Choroid plexus epithelial cell (primary cell): ENCODE measurements around the gene HRH3.

Source experiments
- DNase-seq: peaks from one replicate; pipeline ENCODE4 v3.0.0-alpha.2; 2010; ENCODE audit warnings: low read depth
- H3K4me3 ChIP-seq: 2 replicates; pipeline ENCODE4 v1.5.1; 2011; ENCODE audit warnings: low read depth, mild to moderate bottlenecking, control low read depth, low read length, moderate library complexity
- CTCF ChIP-seq: conservative IDR thresholded peaks from 2 replicates; pipeline ENCODE4 v1.5.1; 2011; ENCODE audit warnings: low read depth, mild to moderate bottlenecking, control low read depth, inconsistent platforms, low read length, moderate library complexity

Gene HRH3

GRCh38 chr20:62238569-62239277, 18.6 kb upstream of the HRH3 start:
- DNase-seq = peak; percentile 15
- peak overlapping the region; percentile 77 for H3K4me3 ChIP-seq
- TF ChIP-seq CTCF = no peak

- H3K4me3 ChIP-seq = peak within 1 kb of the TSS; percentile 77
- peak; percentile 98 for DNase-seq
- TF ChIP-seq CTCF = no peak
These were observed 17.9 kb upstream of the HRH3 start, which contains the start of gene OSBPL2 for GRCh38 chr20:62237801-62238568. Gene OSBPL2 (plus strand): TSS chr20:62238521. CDS start chr20:62256185, 17,664 bp downstream.

- H3K4me3 ChIP-seq = no peak overlapping the region
- no peak for DNase-seq
- TF ChIP-seq CTCF = no peak
These were observed 17.4 kb upstream of the HRH3 start for GRCh38 chr20:62237514-62237800.

GRCh38 chr20:62236766-62237513, 16.9 kb upstream of the HRH3 start:
- no peak for DNase-seq
- TF ChIP-seq CTCF = no peak
- no peak overlapping the region for H3K4me3 ChIP-seq

- DNase-seq = no peak
- no peak overlapping the region for H3K4me3 ChIP-seq
- no peak for TF ChIP-seq CTCF
These were observed 16.1 kb upstream of the HRH3 start for GRCh38 chr20:62236200-62236599.

- no peak overlapping the region for H3K4me3 ChIP-seq
These were observed 15.7 kb upstream of the HRH3 start for GRCh38 chr20:62235777-62236157.

More at GRCh38 chr20:62235777-62236157, 15.7 kb upstream of the HRH3 start:
- no peak for TF ChIP-seq CTCF
- no peak for DNase-seq
